CD8-positive, alpha-beta memory T cell (primary cell): ENCODE results near the gene ZNRD2. TPM values are rescaled to one million over a fixed set of nuclear protein-coding genes. Genes with fewer than 3 reads are reported as not detected.

ENCODE experiments used
- CTCF ChIA-PET: fragments of 350-600 bp; sonication (Branson Sonifier 250); formaldehyde crosslinking; loops from one replicate; lab custom pipeline; 2021; ENCODE audit warnings: antibody characterized with exemption; lab: Charles Lee
- POLR2A ChIA-PET: fragments of 350-600 bp; sonication (Branson Sonifier 250); formaldehyde crosslinking; loops from one replicate; lab custom pipeline; 2021; ENCODE audit warnings: antibody characterized with exemption; lab: Charles Lee
- DNase-seq, 5 donors: peaks; one replicate each; pipeline versions ENCODE4 v3.0.0 to v3.0.0-alpha.2; 2020 to 2022; ENCODE audit warnings: mixed read lengths in 1 of 5
- H3K27ac ChIP-seq: one replicate; pipeline ENCODE4 v1.7.0; 2013; ENCODE audit warnings: low read depth, mild to moderate bottlenecking, low read length, moderate library complexity
- H3K27me3 ChIP-seq: 2 replicates; pipeline ENCODE4 v1.7.0; 2013; ENCODE audit warnings: low read length, mild to moderate bottlenecking; ENCODE audit not compliant: insufficient read depth, poor library complexity, severe bottlenecking
- H3K36me3 ChIP-seq: 2 replicates; pipeline ENCODE4 v1.7.0; 2013; ENCODE audit warnings: mild to moderate bottlenecking, low read length, moderate library complexity; ENCODE audit not compliant: insufficient read depth
- H3K4me1 ChIP-seq: 2 replicates; pipeline ENCODE4 v1.7.0; 2013; ENCODE audit warnings: mild to moderate bottlenecking, low read length, moderate library complexity; ENCODE audit not compliant: insufficient read depth
- H3K4me3 ChIP-seq: 2 replicates; pipeline ENCODE4 v1.7.0; 2013; ENCODE audit warnings: mild to moderate bottlenecking, low read length
- H3K9me3 ChIP-seq: 2 replicates; pipeline ENCODE4 v1.7.0; 2013; ENCODE audit warnings: mild to moderate bottlenecking, low read length
- H3K27ac Mint-ChIP-seq, 8 donors: one replicate each; pipeline ENCODE4 v1.8.0; 2020 to 2021; ENCODE audit warnings: mixed read lengths in 8 of 8, mild to moderate bottlenecking in 6 of 8, inconsistent platforms in 3 of 8, moderate library complexity in 3 of 8
- H3K27me3 Mint-ChIP-seq, 2 donors: one replicate each; pipeline ENCODE4 v1.8.0; 2020 to 2021; ENCODE audit warnings: mixed read lengths in 2 of 2, mild to moderate bottlenecking in 1 of 2, moderate library complexity in 1 of 2
- H3K36me3 Mint-ChIP-seq, 3 donors: one replicate each; pipeline ENCODE4 v1.8.0; 2020 to 2021; ENCODE audit warnings: mixed read lengths in 3 of 3, inconsistent platforms in 1 of 3, mild to moderate bottlenecking in 1 of 3
- H3K4me1 Mint-ChIP-seq, 3 donors: one replicate each; pipeline ENCODE4 v1.8.0; 2020 to 2021; ENCODE audit warnings: mixed read lengths in 3 of 3, inconsistent platforms in 1 of 3, mild to moderate bottlenecking in 1 of 3
- H3K4me3 Mint-ChIP-seq, 7 donors: one replicate each; pipeline ENCODE4 v1.8.0; 2020 to 2021; ENCODE audit warnings: mixed read lengths in 7 of 7, mild to moderate bottlenecking in 6 of 7, moderate library complexity in 4 of 7, inconsistent platforms in 2 of 7
- H3K9me3 Mint-ChIP-seq, 5 donors: one replicate each; pipeline ENCODE4 v1.8.0; 2020 to 2022; ENCODE audit warnings: mixed read lengths in 5 of 5, mild to moderate bottlenecking in 3 of 5, moderate library complexity in 2 of 5, inconsistent platforms in 1 of 5
- polyA plus RNA-seq: library from polyadenylated mRNA; unstranded; fragments of 300-500 nt; fragmentation: Illumina TruSeq; gene quantifications from one replicate; pipeline ENCODE4 v1.2.3, GENCODE V29; 2021
- total RNA-seq, 2 experiments: library from RNA; stranded (reverse); gene quantifications; one replicate each; pipeline ENCODE4 v1.2.3, GENCODE V29; 2021

ZNRD2 gene
- total and polyA plus RNA-seq, 3 experiments from 2014 or later: 69.6 to 81.4 (median 77.9) TPM

DNA sequence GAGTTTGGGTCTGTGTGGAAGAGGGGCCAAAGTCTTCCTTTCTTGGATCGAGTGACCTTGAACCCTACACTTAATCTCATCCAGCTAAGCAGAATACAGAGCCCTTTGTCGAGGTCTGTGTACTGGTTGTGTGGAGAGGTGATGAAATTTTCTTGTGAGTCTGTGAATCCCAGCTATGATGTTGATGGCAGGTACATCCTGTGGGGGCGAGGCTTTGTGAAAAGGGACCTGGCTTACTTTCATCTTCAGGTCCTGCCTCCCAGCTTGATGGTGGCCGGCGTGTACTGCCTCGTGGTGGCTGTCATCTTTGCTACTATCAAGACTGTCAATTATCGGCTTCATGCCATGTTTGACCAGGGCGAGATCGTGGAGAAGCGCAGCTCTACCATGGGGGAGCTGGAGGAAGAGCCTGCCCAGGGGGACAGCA is 46.3 kb downstream of the ZNRD2 start:
- peaks cover 26 to 58% (median 31%) of the 10 kb centered on the region in 3 donors for H3K4me1 Mint-ChIP-seq
- DNase-seq: no peak
- no peaks in the 10 kb centered on the region for H3K9me3 Mint-ChIP-seq
- H3K27ac ChIP-seq: peak overlapping the region; percentile 70
- peak overlapping the region; percentile 74 to 99 (median 94) for H3K27ac Mint-ChIP-seq
- no peaks in the 10 kb centered on the region for H3K27me3 ChIP-seq
- peak overlapping the region; percentile 89 to 96 (median 91) for H3K4me3 Mint-ChIP-seq
- POLR2A ChIA-PET: interaction anchor here (0.6 to 3.7 kb wide), 6 partner anchors 22 to 242 kb away, joined by 3 to 32 read pairs (median 4); partner anchors contain the start of genes CFL1, FAM89B and SIPA1
- CTCF ChIA-PET: interaction anchor here (1.1 to 2.6 kb wide), 2 partner anchors 75 to 95 kb away, joined by 5 to 16 read pairs; partner anchors contain the start of gene KAT5
- H3K36me3 Mint-ChIP-seq: peaks cover 0 to 64% (median 2%) of the 10 kb centered on the region in 3 donors
- H3K36me3 ChIP-seq: peaks cover 16% of the 10 kb centered on the region
- peak overlapping the region; percentile 62 for H3K4me3 ChIP-seq
- H3K27me3 Mint-ChIP-seq: no peaks in the 10 kb centered on the region
- peaks cover 32% of the 10 kb centered on the region for H3K4me1 ChIP-seq
- H3K9me3 ChIP-seq: no peaks in the 10 kb centered on the region

DNA sequence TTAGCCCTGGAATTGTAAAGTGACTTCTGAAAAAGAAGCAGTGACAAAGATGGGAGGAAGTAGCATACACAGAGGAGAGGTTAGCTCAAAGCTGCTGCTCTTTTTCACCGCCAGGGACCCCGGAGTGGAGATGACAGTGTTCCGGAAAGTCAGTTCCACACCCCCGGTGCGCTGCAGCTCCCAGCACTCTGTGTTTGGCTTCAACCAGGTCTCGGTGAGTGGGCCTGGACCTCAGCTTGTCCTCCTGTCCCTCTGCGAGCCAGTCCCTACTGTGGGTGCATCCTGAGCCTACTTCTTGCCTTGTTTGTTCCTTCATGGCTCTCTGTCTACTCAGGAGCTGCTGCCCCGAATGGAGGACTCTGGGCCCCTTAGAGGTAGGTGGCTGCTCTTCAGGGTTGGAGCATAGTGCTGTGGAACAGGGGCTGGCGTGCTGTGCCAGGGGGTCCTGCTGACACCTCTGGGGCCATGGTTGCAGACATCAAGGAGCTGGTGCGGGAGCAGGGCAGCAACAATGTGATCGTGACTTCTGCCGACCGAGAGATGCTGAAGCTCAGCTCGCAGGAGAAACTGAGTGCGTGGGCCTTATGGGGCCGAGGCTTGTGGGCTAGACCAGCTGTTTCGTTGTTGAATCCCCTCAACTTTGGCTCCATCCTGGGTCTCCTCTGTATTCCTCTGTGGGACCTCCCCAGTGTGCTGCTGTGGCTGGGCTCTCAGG is 47.0 kb downstream of the ZNRD2 start:
- Mint-ChIP-seq H3K4me1 (peaks cover 21 to 54% (median 24%) of the 10 kb centered on the region in 3 donors), H3K36me3 (peaks cover 0 to 67% (median 3%) of the 10 kb centered on the region in 3 donors), H3K4me3 (peak overlapping the region; percentile 89 to 96 (median 91)), H3K27me3 (no peaks in the 10 kb centered on the region), H3K27ac (peak overlapping the region; percentile 74 to 99 (median 94)), H3K9me3 (no peaks in the 10 kb centered on the region)
- ChIA-PET POLR2A (interaction anchor here (0.6 to 3.7 kb wide), 4 partner anchors 35 to 241 kb away, joined by 3 to 32 read pairs (median 4); partner anchors contain the start of genes CFL1 and FAM89B), CTCF (interaction anchor here (1.1 to 2.6 kb wide), 2 partner anchors 76 to 94 kb away, joined by 5 to 16 read pairs; partner anchors contain the start of gene KAT5)
- DNase-seq: no peak
- Histone ChIP-seq H3K4me1 (peaks cover 25% of the 10 kb centered on the region), H3K4me3 (no peak overlapping the region), H3K9me3 (no peaks in the 10 kb centered on the region), H3K27me3 (no peaks in the 10 kb centered on the region), H3K27ac (peak overlapping the region; percentile 70), H3K36me3 (peaks cover 16% of the 10 kb centered on the region)

DNA sequence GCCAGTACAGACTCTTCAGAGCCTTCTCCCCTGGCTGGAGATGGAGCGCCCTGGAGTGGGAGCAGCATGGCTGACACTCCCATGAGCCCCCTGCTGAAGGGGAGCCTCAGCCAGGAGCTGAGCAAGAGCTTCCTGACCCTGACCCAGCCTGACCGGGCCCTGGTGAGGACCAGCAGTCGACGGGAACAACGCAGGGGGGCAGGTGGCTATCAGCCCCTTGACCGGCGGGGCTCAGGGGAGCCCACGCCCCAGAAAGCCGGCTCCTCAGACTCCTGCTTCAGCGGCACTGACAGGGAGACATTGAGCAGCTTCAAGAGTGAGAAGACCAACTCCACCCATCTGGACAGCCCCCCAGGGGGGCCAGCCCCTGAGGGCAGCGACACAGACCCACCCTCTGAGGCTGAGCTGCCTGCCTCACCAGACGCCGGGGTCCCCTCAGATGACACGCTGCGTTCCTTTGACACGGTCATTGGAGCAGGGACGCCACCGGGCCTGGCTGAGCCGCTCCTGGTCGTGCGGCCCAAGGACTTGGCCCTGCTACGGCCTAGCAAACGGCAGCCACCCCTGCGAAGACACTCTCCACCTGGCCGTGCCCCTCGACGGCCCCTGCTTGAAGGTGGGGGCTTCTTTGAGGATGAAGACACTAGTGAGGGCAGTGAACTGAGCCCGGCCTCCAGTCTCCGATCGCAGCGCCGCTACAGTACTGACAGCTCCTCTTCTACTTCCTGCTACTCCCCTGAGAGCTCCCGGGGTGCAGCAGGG is 47.9 kb downstream of the ZNRD2 start:
- H3K4me1 Mint-ChIP-seq: peaks cover 15 to 45% (median 15%) of the 10 kb centered on the region in 3 donors
- no peaks in the 10 kb centered on the region for H3K27me3 Mint-ChIP-seq
- H3K9me3 Mint-ChIP-seq: no peaks in the 10 kb centered on the region
- peak overlapping the region in 2 of 7 donors; percentile 56 to 89 for H3K4me3 Mint-ChIP-seq
- Histone ChIP-seq H3K4me1 (peaks cover 16% of the 10 kb centered on the region), H3K36me3 (peaks cover 16% of the 10 kb centered on the region), H3K27me3 (no peaks in the 10 kb centered on the region), H3K4me3 (no peak overlapping the region), H3K9me3 (no peaks in the 10 kb centered on the region), H3K27ac (no peak overlapping the region)
- ChIA-PET POLR2A (no interaction called here), CTCF (no interaction called here)
- no peak for DNase-seq
- H3K36me3 Mint-ChIP-seq: peaks cover 0 to 72% (median 3%) of the 10 kb centered on the region in 3 donors
- H3K27ac Mint-ChIP-seq: peak overlapping the region in 1 of 8 donors; percentile 19

DNA sequence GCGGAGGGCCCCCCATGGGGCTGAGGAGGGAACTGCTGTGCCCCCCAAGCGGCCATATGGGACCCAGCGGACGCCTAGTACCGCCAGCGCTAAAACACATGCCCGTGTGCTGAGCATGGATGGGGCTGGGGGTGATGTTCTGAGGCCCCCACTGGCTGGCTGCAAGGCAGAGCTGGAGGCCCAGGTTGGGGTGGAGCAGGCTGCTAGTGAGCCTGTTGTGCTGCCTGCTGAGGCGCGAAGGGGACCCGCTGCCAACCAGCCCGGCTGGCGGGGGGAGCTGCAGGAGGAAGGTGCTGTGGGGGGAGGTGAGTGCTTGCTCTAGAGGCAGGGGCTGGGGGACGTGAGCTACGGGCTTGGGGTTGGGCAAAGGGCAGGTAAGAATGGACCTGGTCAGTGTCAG is 48.5 kb downstream of the ZNRD2 start:
- Mint-ChIP-seq H3K27ac (peak overlapping the region in 1 of 8 donors; percentile 61), H3K36me3 (peaks cover 0 to 78% (median 3%) of the 10 kb centered on the region in 3 donors), H3K4me1 (peaks cover 13 to 40% (median 14%) of the 10 kb centered on the region in 3 donors), H3K4me3 (peak overlapping the region in 3 of 7 donors; percentile 15 to 78 (median 54)), H3K9me3 (no peaks in the 10 kb centered on the region), H3K27me3 (no peaks in the 10 kb centered on the region)
- Histone ChIP-seq H3K4me1 (peaks cover 14% of the 10 kb centered on the region), H3K27me3 (no peaks in the 10 kb centered on the region), H3K9me3 (no peaks in the 10 kb centered on the region), H3K4me3 (no peak overlapping the region), H3K36me3 (peaks cover 20% of the 10 kb centered on the region), H3K27ac (no peak overlapping the region)
- ChIA-PET CTCF (no interaction called here), POLR2A (no interaction called here)
- no peak for DNase-seq

DNA sequence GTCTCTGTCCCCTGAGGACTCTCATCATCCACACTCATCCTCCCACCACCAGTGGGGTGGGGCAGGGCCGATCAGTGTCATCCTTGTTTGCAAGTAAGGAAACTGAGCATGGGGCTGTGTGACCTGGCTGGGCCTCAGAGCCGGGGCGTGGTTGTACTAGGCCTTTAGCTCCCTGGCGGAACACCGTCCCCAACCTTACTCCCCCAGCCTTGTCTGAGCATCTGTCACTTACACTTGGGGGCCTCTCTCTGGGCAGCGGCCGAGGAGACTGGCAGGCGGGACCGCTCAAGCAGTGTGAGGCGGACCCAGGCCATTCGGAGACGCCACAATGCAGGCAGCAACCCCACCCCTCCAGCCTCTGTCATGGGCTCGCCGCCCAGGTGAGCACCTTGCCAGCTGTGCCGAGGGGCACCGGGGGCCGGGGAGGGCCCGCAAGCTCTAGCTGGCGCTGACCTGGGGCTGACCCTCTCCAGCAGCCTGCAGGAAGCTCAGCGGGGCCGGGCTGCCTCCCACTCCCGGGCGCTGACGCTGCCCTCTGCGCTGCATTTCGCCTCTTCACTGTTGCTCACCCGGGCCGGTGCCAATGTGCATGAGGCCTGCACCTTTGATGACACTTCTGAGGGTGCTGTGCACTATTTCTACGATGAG is 49.1 kb downstream of the ZNRD2 start:
- no peaks in the 10 kb centered on the region for H3K9me3 Mint-ChIP-seq
- no peak overlapping the region for H3K4me3 ChIP-seq
- peaks cover 0 to 78% (median 3%) of the 10 kb centered on the region in 3 donors for H3K36me3 Mint-ChIP-seq
- no peaks in the 10 kb centered on the region for H3K27me3 ChIP-seq
- peak overlapping the region in 1 of 8 donors; percentile 38 for H3K27ac Mint-ChIP-seq
- peaks cover 14% of the 10 kb centered on the region for H3K4me1 ChIP-seq
- H3K9me3 ChIP-seq: no peaks in the 10 kb centered on the region
- H3K4me1 Mint-ChIP-seq: peaks cover 11 to 36% (median 14%) of the 10 kb centered on the region in 3 donors
- H3K36me3 ChIP-seq: peaks cover 24% of the 10 kb centered on the region
- DNase-seq: no peak
- H3K27me3 Mint-ChIP-seq: no peaks in the 10 kb centered on the region
- ChIA-PET CTCF (no interaction called here), POLR2A (no interaction called here)
- H3K4me3 Mint-ChIP-seq: peak overlapping the region in 2 of 7 donors; percentile 46 to 58
- H3K27ac ChIP-seq: no peak overlapping the region

DNA sequence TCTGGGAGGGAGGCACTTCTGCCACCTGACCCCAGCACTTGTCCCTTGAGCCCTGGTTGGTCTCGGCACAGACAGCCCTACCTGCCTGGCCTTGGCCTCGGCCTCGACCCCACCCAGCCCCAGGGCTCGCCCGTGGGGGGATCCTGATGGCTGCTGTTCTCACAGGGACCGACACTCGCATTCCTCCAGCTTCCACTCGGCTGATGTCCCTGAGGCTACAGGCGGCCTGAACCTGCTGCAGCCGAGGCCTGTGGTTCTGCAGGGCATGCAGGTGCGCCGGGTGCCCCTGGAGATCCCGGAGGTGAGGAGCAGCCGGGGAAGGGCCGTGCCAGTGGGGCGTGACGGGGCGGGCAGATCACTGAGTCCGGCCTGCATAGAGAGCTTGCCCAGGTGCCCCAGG is 50.4 kb downstream of the ZNRD2 start:
- DNase-seq: no peak
- Histone ChIP-seq H3K27ac (no peak overlapping the region), H3K4me3 (no peak overlapping the region), H3K9me3 (no peaks in the 10 kb centered on the region), H3K27me3 (no peaks in the 10 kb centered on the region), H3K4me1 (peaks cover 14% of the 10 kb centered on the region), H3K36me3 (peaks cover 24% of the 10 kb centered on the region)
- Mint-ChIP-seq H3K4me1 (peaks cover 11 to 36% (median 14%) of the 10 kb centered on the region in 3 donors), H3K4me3 (no peak overlapping the region), H3K27ac (peak overlapping the region in 1 of 8 donors; percentile 15), H3K9me3 (no peaks in the 10 kb centered on the region), H3K27me3 (no peaks in the 10 kb centered on the region), H3K36me3 (peaks cover 0 to 83% (median 3%) of the 10 kb centered on the region in 3 donors)
- ChIA-PET POLR2A (no interaction called here), CTCF (no interaction called here)

DNA sequence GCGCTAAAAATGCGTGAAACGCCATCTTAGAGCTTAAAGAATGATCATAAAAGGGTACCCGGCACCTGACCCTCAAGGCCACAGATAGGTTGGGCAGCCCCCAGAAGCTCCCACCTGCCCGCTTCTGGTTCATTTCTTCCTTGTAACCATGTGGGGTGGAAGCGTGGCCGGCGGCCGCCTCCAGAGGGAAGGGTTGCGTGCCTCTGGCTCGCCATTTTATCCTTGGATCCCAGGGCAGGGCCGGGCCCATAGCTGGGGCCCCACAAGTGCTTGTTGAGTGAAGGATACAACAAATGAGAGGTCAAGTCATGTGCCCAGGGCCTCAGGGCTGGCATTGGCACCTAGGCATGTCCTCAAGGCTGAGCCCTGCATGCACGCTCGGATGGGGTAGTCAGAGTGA is 51.2 kb downstream of the ZNRD2 start:
- no peak for DNase-seq
- ChIA-PET CTCF (no interaction called here), POLR2A (no interaction called here)
- Histone ChIP-seq H3K4me3 (no peak overlapping the region), H3K9me3 (no peaks in the 10 kb centered on the region), H3K4me1 (peaks cover 19% of the 10 kb centered on the region), H3K36me3 (peaks cover 26% of the 10 kb centered on the region), H3K27me3 (no peaks in the 10 kb centered on the region), H3K27ac (no peak overlapping the region)
- Mint-ChIP-seq H3K27ac (peak overlapping the region in 1 of 8 donors; percentile 61), H3K36me3 (peaks cover 0 to 87% (median 3%) of the 10 kb centered on the region in 3 donors), H3K4me1 (peaks cover 12 to 40% (median 14%) of the 10 kb centered on the region in 3 donors), H3K4me3 (no peak overlapping the region), H3K27me3 (no peaks in the 10 kb centered on the region), H3K9me3 (no peaks in the 10 kb centered on the region)
